RWPE2 (cell line): ENCODE results near the gene FNDC3B.

Experiments used
- ATAC-seq: fragments of 200-7000 bp; cut with Tn5 transposase; 3 replicates; pipeline ENCODE4 v1.9.1; 2021; ENCODE audit warnings: low read depth
- DNase-seq: peaks from one replicate; pipeline ENCODE4 v3.0.0-alpha.2; 2020; ENCODE audit warnings: low spot score
- H3K27ac ChIP-seq: fragments of 450-650 bp; 2 replicates; pipeline ENCODE4 v1.5.1; 2017; ENCODE audit warnings: mild to moderate bottlenecking; ENCODE audit not compliant: poor library complexity, severe bottlenecking
- H3K27me3 ChIP-seq: fragments of 250-450 bp; sonication (Bioruptor Pico); 2 replicates; pipeline ENCODE4 v1.5.1; 2021; ENCODE audit warnings: mild to moderate bottlenecking, moderate library complexity; ENCODE audit not compliant: insufficient read depth, poor library complexity, severe bottlenecking
- H3K36me3 ChIP-seq: fragments of 250-450 bp; sonication (Bioruptor Pico); 2 replicates; pipeline ENCODE4 v1.5.1; 2020; ENCODE audit warnings: low read depth, mild to moderate bottlenecking, moderate library complexity
- H3K4me1 ChIP-seq: fragments of 250-450 bp; sonication (Bioruptor Pico); 2 replicates; pipeline ENCODE4 v1.5.1; 2021; ENCODE audit warnings: mild to moderate bottlenecking, moderate library complexity; ENCODE audit not compliant: insufficient read depth, poor library complexity, severe bottlenecking
- H3K4me3 ChIP-seq: fragments of 250-450 bp; sonication (Bioruptor Pico); 2 replicates; pipeline ENCODE4 v1.5.1; 2021; ENCODE audit warnings: mild to moderate bottlenecking, moderate library complexity; ENCODE audit not compliant: severe bottlenecking
- H3K9me3 ChIP-seq: fragments of 250-450 bp; sonication (Bioruptor Pico); 2 replicates; pipeline ENCODE4 v1.5.1; 2021; ENCODE audit warnings: mild to moderate bottlenecking, moderate library complexity; ENCODE audit not compliant: severe bottlenecking
- TF ChIP-seq, protein P1 (sequence below): fragments of 450-650 bp; IDR thresholded peaks from one replicate; pipeline ENCODE4 v1.5.1; 2017; ENCODE audit warnings: mild to moderate bottlenecking, moderate library complexity; ENCODE audit not compliant: poor library complexity, severe bottlenecking

Gene FNDC3B

GRCh38 chr3:172209333-172210321, 170.2 kb downstream of the FNDC3B start:
- Histone ChIP-seq H3K4me3 (no peak overlapping the region), H3K9me3 (peaks cover 4% of the 10 kb centered on the region), H3K27ac (peak overlapping the region; percentile 15), H3K36me3 (peaks cover 25% of the 10 kb centered on the region), H3K27me3 (no peaks in the 10 kb centered on the region), H3K4me1 (peaks cover 13% of the 10 kb centered on the region)
- DNase-seq (no peak), ATAC-seq (no peak; the same call in 2 of the 3 replicates)
- TF ChIP-seq, protein P1, sequence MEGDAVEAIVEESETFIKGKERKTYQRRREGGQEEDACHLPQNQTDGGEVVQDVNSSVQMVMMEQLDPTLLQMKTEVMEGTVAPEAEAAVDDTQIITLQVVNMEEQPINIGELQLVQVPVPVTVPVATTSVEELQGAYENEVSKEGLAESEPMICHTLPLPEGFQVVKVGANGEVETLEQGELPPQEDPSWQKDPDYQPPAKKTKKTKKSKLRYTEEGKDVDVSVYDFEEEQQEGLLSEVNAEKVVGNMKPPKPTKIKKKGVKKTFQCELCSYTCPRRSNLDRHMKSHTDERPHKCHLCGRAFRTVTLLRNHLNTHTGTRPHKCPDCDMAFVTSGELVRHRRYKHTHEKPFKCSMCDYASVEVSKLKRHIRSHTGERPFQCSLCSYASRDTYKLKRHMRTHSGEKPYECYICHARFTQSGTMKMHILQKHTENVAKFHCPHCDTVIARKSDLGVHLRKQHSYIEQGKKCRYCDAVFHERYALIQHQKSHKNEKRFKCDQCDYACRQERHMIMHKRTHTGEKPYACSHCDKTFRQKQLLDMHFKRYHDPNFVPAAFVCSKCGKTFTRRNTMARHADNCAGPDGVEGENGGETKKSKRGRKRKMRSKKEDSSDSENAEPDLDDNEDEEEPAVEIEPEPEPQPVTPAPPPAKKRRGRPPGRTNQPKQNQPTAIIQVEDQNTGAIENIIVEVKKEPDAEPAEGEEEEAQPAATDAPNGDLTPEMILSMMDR, result no peak

- Histone ChIP-seq H3K36me3 (peaks cover 20% of the 10 kb centered on the region), H3K27me3 (no peaks in the 10 kb centered on the region), H3K4me1 (peaks cover 13% of the 10 kb centered on the region), H3K4me3 (no peak overlapping the region), H3K9me3 (peaks cover 4% of the 10 kb centered on the region), H3K27ac (peak overlapping the region; percentile 15)
- no peak for DNase-seq
- ATAC-seq, result no peak
- TF ChIP-seq, protein P1, result no peak
Observed at GRCh38 chr3:172210355-172210754, 171.0 kb downstream of the FNDC3B start.

DNA sequence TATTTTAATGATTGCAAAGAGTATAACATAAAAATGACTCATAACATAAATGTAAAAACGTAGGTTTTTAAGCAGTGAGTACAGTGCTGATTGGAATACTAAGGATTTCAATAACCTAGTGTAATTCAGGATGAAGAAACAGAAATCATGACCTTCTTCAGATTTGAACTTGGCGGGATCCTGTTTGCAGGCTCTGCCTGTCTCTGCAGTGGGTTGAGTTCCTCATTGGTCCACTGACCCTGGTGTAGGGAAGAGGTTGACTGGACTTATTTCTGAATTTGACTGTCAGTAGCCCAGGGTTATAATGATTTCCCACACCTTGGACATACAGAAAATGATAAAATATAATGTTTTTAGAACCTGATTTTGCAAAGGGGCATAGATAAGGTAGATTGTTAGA, 171.7 kb downstream of the FNDC3B start:
- peak overlapping the region; percentile 15 for H3K27ac ChIP-seq
- peaks cover 4% of the 10 kb centered on the region for H3K9me3 ChIP-seq
- TF ChIP-seq, protein P1, result no peak
- no peaks in the 10 kb centered on the region for H3K27me3 ChIP-seq
- ATAC-seq (no peak), DNase-seq (no peak)
- H3K4me1 ChIP-seq, result peaks cover 16% of the 10 kb centered on the region
- H3K4me3 ChIP-seq, result no peak overlapping the region
- peaks cover 19% of the 10 kb centered on the region for H3K36me3 ChIP-seq

DNA sequence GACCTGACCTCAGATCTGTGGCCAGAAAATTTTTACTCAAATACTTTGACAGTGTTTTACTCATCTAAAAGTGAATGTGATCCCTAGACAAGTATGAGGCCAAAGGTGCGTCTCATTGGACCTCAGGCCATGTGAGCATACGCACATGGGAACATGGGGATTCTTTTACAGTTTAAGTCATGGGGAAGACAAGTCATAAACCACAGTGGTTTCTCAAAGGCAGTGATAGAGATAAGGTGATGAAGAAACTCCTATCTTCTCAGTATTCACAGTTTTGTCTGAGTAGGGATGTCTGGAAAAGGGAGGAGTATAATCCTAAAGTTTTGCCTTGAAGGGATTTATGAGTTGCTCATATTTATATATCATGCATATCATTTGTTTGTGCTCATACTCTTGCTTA, 173.8 kb downstream of the FNDC3B start:
- ATAC-seq (peak; percentile 31; the same call in 1 of the 3 replicates), DNase-seq (no peak)
- H3K4me1 ChIP-seq, result peaks cover 35% of the 10 kb centered on the region
- no peak overlapping the region for H3K4me3 ChIP-seq
- TF ChIP-seq, protein P1, result no peak
- no peak overlapping the region for H3K27ac ChIP-seq
- peaks cover 19% of the 10 kb centered on the region for H3K36me3 ChIP-seq
- peaks cover 4% of the 10 kb centered on the region for H3K9me3 ChIP-seq
- no peaks in the 10 kb centered on the region for H3K27me3 ChIP-seq

- H3K4me3 ChIP-seq, result no peak overlapping the region
- no peak overlapping the region for H3K27ac ChIP-seq
- H3K27me3 ChIP-seq, result no peaks in the 10 kb centered on the region
- H3K9me3 ChIP-seq, result peaks cover 4% of the 10 kb centered on the region
- TF ChIP-seq, protein P1, result no peak
- ATAC-seq (no peak), DNase-seq (no peak)
- peaks cover 19% of the 10 kb centered on the region for H3K36me3 ChIP-seq
- peaks cover 41% of the 10 kb centered on the region for H3K4me1 ChIP-seq
Observed at GRCh38 chr3:172213904-172214303, 174.5 kb downstream of the FNDC3B start.
